ENCODE measurements around the gene RERE. TPM values are rescaled to one million over a fixed set of nuclear protein-coding genes. Genes with fewer than 3 reads are reported as not detected.

The RERE gene
- total and polyA plus RNA-seq, 11 donors: 53.5 to 236 (median 121) TPM

DNA sequence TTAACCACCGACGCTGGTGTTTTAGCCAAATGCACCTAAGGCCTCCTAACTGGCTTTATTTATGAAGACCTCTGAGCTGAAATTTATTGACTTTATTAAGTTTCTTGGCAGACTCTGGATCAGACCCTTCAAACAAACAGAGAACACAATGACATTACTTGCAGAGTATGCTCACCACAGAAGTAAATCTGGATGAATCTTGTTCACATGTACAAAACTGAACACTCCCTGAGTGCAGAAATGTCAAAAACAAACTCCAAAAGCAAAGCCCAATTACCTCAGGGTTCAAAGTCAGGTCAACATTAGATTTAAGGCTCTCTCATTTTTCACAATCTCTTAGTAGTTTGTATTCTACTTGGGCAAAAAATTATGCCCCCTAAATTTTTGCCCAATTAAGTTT is 280.9 kb downstream of the RERE start:
- Histone ChIP-seq H3K36me3 (peaks cover 0 to 24% (median 0%) of the 10 kb centered on the region in 9 donors), H3K27me3 (no peaks in the 10 kb centered on the region), H3K4me3 (no peak overlapping the region), H3K27ac (no peak overlapping the region), H3K4me1 (peaks cover 0 to 20% (median 0%) of the 10 kb centered on the region in 12 donors), H3K9me3 (no peaks in the 10 kb centered on the region)
- DNase-seq (no peak), ATAC-seq (no peak)
- no peak for TF ChIP-seq POLR2A (IDR thresholded peaks at IDR 0.05)
- TF ChIP-seq, protein P1, sequence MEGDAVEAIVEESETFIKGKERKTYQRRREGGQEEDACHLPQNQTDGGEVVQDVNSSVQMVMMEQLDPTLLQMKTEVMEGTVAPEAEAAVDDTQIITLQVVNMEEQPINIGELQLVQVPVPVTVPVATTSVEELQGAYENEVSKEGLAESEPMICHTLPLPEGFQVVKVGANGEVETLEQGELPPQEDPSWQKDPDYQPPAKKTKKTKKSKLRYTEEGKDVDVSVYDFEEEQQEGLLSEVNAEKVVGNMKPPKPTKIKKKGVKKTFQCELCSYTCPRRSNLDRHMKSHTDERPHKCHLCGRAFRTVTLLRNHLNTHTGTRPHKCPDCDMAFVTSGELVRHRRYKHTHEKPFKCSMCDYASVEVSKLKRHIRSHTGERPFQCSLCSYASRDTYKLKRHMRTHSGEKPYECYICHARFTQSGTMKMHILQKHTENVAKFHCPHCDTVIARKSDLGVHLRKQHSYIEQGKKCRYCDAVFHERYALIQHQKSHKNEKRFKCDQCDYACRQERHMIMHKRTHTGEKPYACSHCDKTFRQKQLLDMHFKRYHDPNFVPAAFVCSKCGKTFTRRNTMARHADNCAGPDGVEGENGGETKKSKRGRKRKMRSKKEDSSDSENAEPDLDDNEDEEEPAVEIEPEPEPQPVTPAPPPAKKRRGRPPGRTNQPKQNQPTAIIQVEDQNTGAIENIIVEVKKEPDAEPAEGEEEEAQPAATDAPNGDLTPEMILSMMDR (IDR thresholded peaks at IDR 0.05): no peak
- intact Hi-C loops (cut with DNase I): no loop called here
- WGBS, 4 donors: 90 to 95% (median 93%) methylated on average over 2 of the region's 2 CpGs

DNA sequence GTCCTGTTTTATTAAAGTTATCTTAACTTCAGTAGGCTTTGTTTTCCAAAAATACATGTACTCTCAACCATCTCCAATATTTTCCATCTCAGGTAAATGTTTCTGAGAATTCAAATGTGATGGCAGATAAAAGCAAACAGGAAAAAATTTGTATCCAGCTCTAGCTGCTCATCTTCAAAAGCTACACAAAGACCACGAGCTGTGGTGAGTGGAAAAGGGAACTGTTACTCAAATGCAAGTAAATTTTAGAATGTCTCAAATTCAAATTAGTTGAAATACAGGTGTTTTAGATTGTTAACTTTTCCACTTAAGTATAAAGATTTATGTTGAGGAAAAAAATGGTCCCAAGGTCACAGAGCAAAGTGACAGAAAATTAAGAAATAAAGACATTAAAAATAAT is 283.5 kb downstream of the RERE start:
- no peak overlapping the region for H3K27ac ChIP-seq
- no peaks in the 10 kb centered on the region for H3K27me3 ChIP-seq
- TF ChIP-seq, protein P1 (IDR thresholded peaks at IDR 0.05): no peak
- TF ChIP-seq POLR2A (IDR thresholded peaks at IDR 0.05): no peak
- 78 to 92% (median 84%) methylated on average over 1 of the region's 1 CpG for WGBS, 4 donors
- peaks cover 0 to 7% (median 0%) of the 10 kb centered on the region in 9 donors for H3K36me3 ChIP-seq
- DNase-seq: no peak
- H3K9me3 ChIP-seq: no peaks in the 10 kb centered on the region
- no peak overlapping the region for H3K4me3 ChIP-seq
- intact Hi-C loops (cut with DNase I): no loop called here
- peaks cover 0 to 10% (median 0%) of the 10 kb centered on the region in 12 donors for H3K4me1 ChIP-seq
- ATAC-seq: no peak

DNA sequence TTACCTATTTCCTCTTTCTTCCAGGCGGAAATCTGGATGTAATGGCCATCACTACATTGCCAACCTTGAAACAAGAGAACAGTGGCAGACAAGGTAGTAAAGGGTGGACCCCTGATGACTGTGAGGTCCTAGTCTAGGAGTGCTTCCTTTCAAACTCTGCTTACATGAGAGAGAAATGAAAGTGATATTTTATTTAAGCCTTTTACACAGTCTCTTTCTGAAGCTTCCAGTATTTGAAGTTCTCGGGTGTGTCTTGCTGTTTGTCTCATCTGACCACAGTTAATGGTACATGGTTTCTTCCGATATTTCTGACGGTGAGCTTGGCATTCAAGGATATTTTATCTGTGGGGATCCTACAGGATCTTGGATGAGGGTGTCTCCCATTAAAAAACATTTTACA is 284.3 kb downstream of the RERE start:
- no peak overlapping the region for H3K4me3 ChIP-seq
- H3K4me1 ChIP-seq: peaks cover 0 to 10% (median 0%) of the 10 kb centered on the region in 12 donors
- no peak overlapping the region for H3K27ac ChIP-seq
- DNase-seq: no peak
- WGBS, 4 donors: 80 to 88% (median 87%) methylated on average over 4 of the region's 4 CpGs
- no peaks in the 10 kb centered on the region for H3K27me3 ChIP-seq
- no peaks in the 10 kb centered on the region for H3K9me3 ChIP-seq
- H3K36me3 ChIP-seq: peaks cover 0 to 3% (median 0%) of the 10 kb centered on the region in 9 donors
- ATAC-seq: no peak
- intact Hi-C loops (cut with DNase I): no loop called here
- TF ChIP-seq, protein P1 (IDR thresholded peaks at IDR 0.05): no peak
- no peak for TF ChIP-seq POLR2A (IDR thresholded peaks at IDR 0.05)

DNA sequence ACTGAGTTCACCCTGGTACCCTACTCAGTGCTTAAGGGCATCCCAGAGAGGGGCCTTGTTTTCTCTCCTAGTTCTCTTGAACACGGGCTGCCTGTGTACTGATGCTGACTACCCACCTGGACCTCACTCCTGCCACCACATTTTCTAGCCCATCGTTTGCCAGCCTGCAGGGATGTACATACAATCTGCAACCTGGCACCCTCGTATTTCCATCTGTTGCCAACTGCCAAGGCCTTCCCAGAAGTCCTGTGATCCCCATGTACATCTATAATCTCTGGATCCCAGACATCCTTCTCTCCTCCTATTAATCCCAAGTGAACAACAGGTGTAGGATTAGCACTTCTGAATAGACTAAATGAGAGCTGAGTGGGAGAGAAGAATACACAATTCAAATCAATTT is 287.5 kb downstream of the RERE start:
- ATAC-seq (no peak), DNase-seq (no peak)
- Histone ChIP-seq H3K36me3 (no peaks in the 10 kb centered on the region), H3K4me1 (peaks cover 2 to 37% (median 22%) of the 10 kb centered on the region in 12 donors), H3K27ac (no peak overlapping the region), H3K9me3 (no peaks in the 10 kb centered on the region), H3K4me3 (no peak overlapping the region), H3K27me3 (no peaks in the 10 kb centered on the region)
- intact Hi-C loops (cut with DNase I): loop anchor here in 6 of 10 donors (5.0 to 10.0 kb wide), 6 partner anchors 65 to 158 kb away; no protein-coding TSS in a partner anchor
- 76 to 81% (median 80%) methylated on average over 3 of the region's 3 CpGs for WGBS, 4 donors
- TF ChIP-seq POLR2A (IDR thresholded peaks at IDR 0.05): no peak
- TF ChIP-seq, protein P1 (IDR thresholded peaks at IDR 0.05): no peak

All from heart left ventricle (tissue), 16 donors.